Measurements from ENCODE around the gene CNKSR2.

DNA sequence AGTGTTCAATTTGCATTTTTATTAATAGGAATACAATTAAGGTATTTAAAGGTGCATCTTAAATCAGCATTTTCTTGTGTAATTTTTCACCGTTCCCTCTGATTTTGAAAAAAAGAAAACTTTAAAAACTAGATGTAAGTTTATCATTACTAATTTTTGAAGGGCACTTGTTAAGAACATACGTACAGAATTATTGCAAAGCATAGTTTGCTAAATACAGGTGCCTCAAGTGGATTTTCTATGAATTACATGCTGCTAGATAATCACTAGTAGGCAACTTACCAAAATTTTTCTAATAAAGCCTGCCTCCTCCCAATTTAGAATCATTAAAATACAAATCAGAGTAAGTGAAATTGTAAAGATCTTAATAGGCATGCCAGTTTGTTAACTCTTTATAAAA, 8.5 kb downstream of the CNKSR2 start:
- TF ChIP-seq, protein P1, sequence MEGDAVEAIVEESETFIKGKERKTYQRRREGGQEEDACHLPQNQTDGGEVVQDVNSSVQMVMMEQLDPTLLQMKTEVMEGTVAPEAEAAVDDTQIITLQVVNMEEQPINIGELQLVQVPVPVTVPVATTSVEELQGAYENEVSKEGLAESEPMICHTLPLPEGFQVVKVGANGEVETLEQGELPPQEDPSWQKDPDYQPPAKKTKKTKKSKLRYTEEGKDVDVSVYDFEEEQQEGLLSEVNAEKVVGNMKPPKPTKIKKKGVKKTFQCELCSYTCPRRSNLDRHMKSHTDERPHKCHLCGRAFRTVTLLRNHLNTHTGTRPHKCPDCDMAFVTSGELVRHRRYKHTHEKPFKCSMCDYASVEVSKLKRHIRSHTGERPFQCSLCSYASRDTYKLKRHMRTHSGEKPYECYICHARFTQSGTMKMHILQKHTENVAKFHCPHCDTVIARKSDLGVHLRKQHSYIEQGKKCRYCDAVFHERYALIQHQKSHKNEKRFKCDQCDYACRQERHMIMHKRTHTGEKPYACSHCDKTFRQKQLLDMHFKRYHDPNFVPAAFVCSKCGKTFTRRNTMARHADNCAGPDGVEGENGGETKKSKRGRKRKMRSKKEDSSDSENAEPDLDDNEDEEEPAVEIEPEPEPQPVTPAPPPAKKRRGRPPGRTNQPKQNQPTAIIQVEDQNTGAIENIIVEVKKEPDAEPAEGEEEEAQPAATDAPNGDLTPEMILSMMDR (conservative IDR thresholded peaks at IDR 0.05; ENCODE audit: low read depth, low read length), result peak; percentile 48; the same call in 1 of the 2 replicates
- TF ChIP-seq EZH2 (IDR thresholded peaks at IDR 0.05; ENCODE audit: low read length, unreplicated experiment), result no peak
- TF ChIP-seq EZH2phosphoT487 (IDR thresholded peaks at IDR 0.05; ENCODE audit: borderline replicate concordance, low read length), result no peak

Data from PC-3 (cell line).